ENCODE data around the gene NRIP1. TPM values are rescaled to one million over a fixed set of nuclear protein-coding genes. Genes with fewer than 3 reads are reported as not detected.

NRIP1 gene
- total RNA-seq, 6 experiments from 2014 or later = 39.1 to 56.6 (median 52.3) TPM

GRCh38 chr21:14955936-14956520, 108.8 kb downstream of the NRIP1 start:
- DNase-seq = no peak
- Mint-ChIP-seq H3K4me3 (no peak overlapping the region), H3K27me3 (ENCODE audit: insufficient read depth) (no peaks in the 10 kb centered on the region; the same call in 1 of the 2 replicates), H3K4me1 (ENCODE audit: low read depth) (peaks cover 58% of the 10 kb centered on the region), H3K27ac (peak overlapping the region; percentile 66), H3K36me3 (ENCODE audit: low read depth) (peaks cover 2% of the 10 kb centered on the region; the same call in 1 of the 2 replicates), H3K9me3 (no peaks in the 10 kb centered on the region)
- no peak for TF ChIP-seq CTCF (IDR thresholded peaks at IDR 0.05)

- no peak for DNase-seq
- H3K27ac Mint-ChIP-seq = no peak overlapping the region
- peaks cover 6% of the 10 kb centered on the region for H3K36me3 Mint-ChIP-seq (ENCODE audit: low read depth)
- no peak overlapping the region for H3K4me3 Mint-ChIP-seq
- H3K27me3 Mint-ChIP-seq (ENCODE audit: insufficient read depth) = peaks cover 3% of the 10 kb centered on the region
- peak; percentile 55 for TF ChIP-seq CTCF (IDR thresholded peaks at IDR 0.05)
- H3K9me3 Mint-ChIP-seq = peaks cover 6% of the 10 kb centered on the region; the same call in 1 of the 2 replicates
- peaks cover 31% of the 10 kb centered on the region for H3K4me1 Mint-ChIP-seq (ENCODE audit: low read depth)
Measured at GRCh38 chr21:14952916-14953315, 111.9 kb downstream of the NRIP1 start.

- no peak for TF ChIP-seq CTCF (IDR thresholded peaks at IDR 0.05)
- peaks cover 6% of the 10 kb centered on the region; the same call in 1 of the 2 replicates for H3K9me3 Mint-ChIP-seq
- peaks cover 6% of the 10 kb centered on the region for H3K36me3 Mint-ChIP-seq (ENCODE audit: low read depth)
- DNase-seq = no peak
- H3K4me1 Mint-ChIP-seq (ENCODE audit: low read depth) = no peaks in the 10 kb centered on the region
- peaks cover 3% of the 10 kb centered on the region; the same call in 1 of the 2 replicates for H3K27me3 Mint-ChIP-seq (ENCODE audit: insufficient read depth)
- no peak overlapping the region for H3K27ac Mint-ChIP-seq
- H3K4me3 Mint-ChIP-seq = no peak overlapping the region
Measured at GRCh38 chr21:14949603-14950002, 115.2 kb downstream of the NRIP1 start.

GRCh38 chr21:14947613-14948160, 117.1 kb downstream of the NRIP1 start:
- no peak overlapping the region; the same call in 1 of the 2 replicates for H3K27ac Mint-ChIP-seq
- H3K4me1 Mint-ChIP-seq (ENCODE audit: low read depth) = peaks cover 12% of the 10 kb centered on the region
- no peak for TF ChIP-seq CTCF (IDR thresholded peaks at IDR 0.05)
- no peak overlapping the region for H3K4me3 Mint-ChIP-seq
- no peak for DNase-seq
- peaks cover 3% of the 10 kb centered on the region; the same call in 1 of the 2 replicates for H3K27me3 Mint-ChIP-seq (ENCODE audit: insufficient read depth)
- H3K9me3 Mint-ChIP-seq = peaks cover 6% of the 10 kb centered on the region; the same call in 1 of the 2 replicates
- H3K36me3 Mint-ChIP-seq (ENCODE audit: low read depth) = peaks cover 6% of the 10 kb centered on the region

- peaks cover 3% of the 10 kb centered on the region; the same call in 1 of the 2 replicates for H3K27me3 Mint-ChIP-seq (ENCODE audit: insufficient read depth)
- H3K27ac Mint-ChIP-seq = no peak overlapping the region
- peaks cover 6% of the 10 kb centered on the region; the same call in 1 of the 2 replicates for H3K9me3 Mint-ChIP-seq
- no peak overlapping the region for H3K4me3 Mint-ChIP-seq
- H3K36me3 Mint-ChIP-seq (ENCODE audit: low read depth) = peaks cover 6% of the 10 kb centered on the region
- DNase-seq = no peak
- H3K4me1 Mint-ChIP-seq (ENCODE audit: low read depth) = peaks cover 24% of the 10 kb centered on the region
- TF ChIP-seq CTCF (IDR thresholded peaks at IDR 0.05) = no peak
Measured at GRCh38 chr21:14945176-14945575, 119.6 kb downstream of the NRIP1 start.
